SK-MEL-5 (cell line): ENCODE measurements around the gene RNF20. TPM values are rescaled to one million over a fixed set of nuclear protein-coding genes. Genes with fewer than 3 reads are reported as not detected.
A peak's percentile ranks its signal among the peaks of the same experiment; 100 is the strongest.
"Not testable (repeated sequence)": the region's sequence is repeated elsewhere in the genome, so short reads cannot be mapped to it uniquely, and the experiment has no call there.

Source experiments
- DNase-seq: peaks from one replicate; pipeline ENCODE4 v3.0.0-alpha.2; 2016; ENCODE audit warnings: low read depth, low spot score
- in situ Hi-C: cut with HindIII; loops from 2 replicates; pipeline ENCODE4 v1.10.0; 2016; ENCODE audit warnings: low sequenced_read_pairs, high pct_unique_total_duplicates, low pct_unique_long_range_greater_than_20kb
- total RNA-seq: library from RNA; depleted of rRNA; stranded (reverse); fragments of >200 nt; shearing (Covaris generic); gene quantifications from 2 replicates; pipeline ENCODE4 v1.2.3, GENCODE V29; 2014

The RNF20 gene
- total RNA-seq, 1 experiment from 2014 or later = 30.9 TPM

GRCh38 chr9:101527066-101527465, 6.6 kb upstream of the RNF20 start:
- in situ Hi-C loops = no loop called here
- no peak for DNase-seq

- in situ Hi-C loops = no loop called here
- no peak for DNase-seq
Observed at GRCh38 chr9:101528015-101528414, 5.6 kb upstream of the RNF20 start.

- in situ Hi-C loops = no loop called here
- peak; percentile 84 for DNase-seq
Observed at GRCh38 chr9:101530076-101530711, 3.5 kb upstream of the RNF20 start.

- in situ Hi-C loops = no loop called here
- no peak for DNase-seq
Observed at GRCh38 chr9:101536351-101536750, 2.7 kb downstream of the RNF20 start.

- in situ Hi-C loops = no loop called here
- no peak for DNase-seq
Observed at GRCh38 chr9:101536938-101537337, 3.3 kb downstream of the RNF20 start.

- no peak for DNase-seq
- in situ Hi-C loops = no loop called here
Observed at GRCh38 chr9:101540069-101540468, 6.4 kb downstream of the RNF20 start.

- in situ Hi-C loops = no loop called here
- DNase-seq = no peak
Observed at GRCh38 chr9:101543098-101543735, 9.6 kb downstream of the RNF20 start.

GRCh38 chr9:101549472-101550098, 15.9 kb downstream of the RNF20 start:
- in situ Hi-C loops = not testable (repeated sequence)

GRCh38 chr9:101561740-101562139, 28.1 kb downstream of the RNF20 start:
- in situ Hi-C loops = no loop called here
- DNase-seq = no peak

More at GRCh38 chr9:101549472-101550098, 15.9 kb downstream of the RNF20 start:
- not testable (repeated sequence) for DNase-seq

- in situ Hi-C loops = no loop called here
Observed at GRCh38 chr9:101562966-101563365, 29.3 kb downstream of the RNF20 start.

GRCh38 chr9:101564252-101564651, 30.6 kb downstream of the RNF20 start:
- in situ Hi-C loops = no loop called here
- DNase-seq = no peak

More at GRCh38 chr9:101562966-101563365, 29.3 kb downstream of the RNF20 start:
- DNase-seq = peak; percentile 26

- in situ Hi-C loops = no loop called here
- DNase-seq = peak; percentile 61
Observed at GRCh38 chr9:101566904-101567724, 33.5 kb downstream of the RNF20 start.

GRCh38 chr9:101567725-101568350, 34.2 kb downstream of the RNF20 start:
- in situ Hi-C loops = no loop called here
- DNase-seq = no peak

- in situ Hi-C loops = no loop called here
- DNase-seq = no peak
Observed at GRCh38 chr9:101569741-101570501, 36.3 kb downstream of the RNF20 start.

GRCh38 chr9:101571114-101571513, 37.5 kb downstream of the RNF20 start:
- no peak for DNase-seq
- in situ Hi-C loops = no loop called here

- in situ Hi-C loops = no loop called here
- no peak for DNase-seq
Observed at GRCh38 chr9:101572316-101572715, 38.7 kb downstream of the RNF20 start.

GRCh38 chr9:101574731-101575333, 41.2 kb downstream of the RNF20 start:
- DNase-seq = no peak
- in situ Hi-C loops = no loop called here
